Measurements from ENCODE around the gene ACAP3. TPM values are rescaled to one million over a fixed set of nuclear protein-coding genes. Genes with fewer than 3 reads are reported as not detected.

The ACAP3 gene
- total RNA-seq, 1 experiment from 2014 or later, result 42.2 TPM

DNA sequence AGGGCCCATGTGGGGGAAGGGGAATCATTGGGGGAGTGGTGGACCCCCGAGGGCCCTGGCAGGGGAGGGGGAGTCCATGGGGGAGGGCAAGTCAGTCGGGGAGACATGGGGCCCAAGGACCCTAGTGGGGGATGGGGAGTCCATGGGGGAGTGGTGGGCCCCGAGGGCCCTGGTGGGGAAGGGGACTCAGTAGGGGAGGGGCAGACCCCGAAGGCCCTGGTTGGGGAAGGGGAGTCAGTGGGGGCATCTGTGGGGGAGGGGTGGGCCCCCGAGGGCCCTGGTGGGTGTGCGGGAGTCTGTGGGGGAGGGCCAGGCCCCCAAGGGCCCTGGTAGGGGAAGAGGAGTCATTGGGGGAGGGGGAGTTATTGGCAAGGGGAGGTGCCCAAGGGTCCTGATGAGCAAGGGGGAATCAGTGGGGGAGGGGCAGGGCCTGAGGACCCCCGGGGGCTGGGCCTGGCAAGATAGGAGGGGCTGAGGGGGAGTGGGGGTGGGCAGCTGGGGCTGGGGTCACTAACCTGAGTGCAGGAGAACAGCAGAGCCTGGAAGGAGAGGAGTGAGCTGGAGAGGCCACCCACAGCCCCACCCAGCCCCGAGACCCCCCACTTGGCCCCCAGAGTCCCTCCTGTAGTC, 48.6 kb upstream of the ACAP3 start (continued):
- TF ChIP-seq CBFB (CRISPR knock-in tag; IDR thresholded peaks at IDR 0.05; ENCODE audit: low read depth) (no peak), MXD4 (CRISPR knock-in tag; IDR thresholded peaks at IDR 0.05; ENCODE audit: borderline replicate concordance) (no peak), NFYB (CRISPR knock-in tag; conservative IDR thresholded peaks at IDR 0.05; ENCODE audit: low read depth) (no peak), RORB (CRISPR knock-in tag; IDR thresholded peaks at IDR 0.05) (no peak), ZNF317 (CRISPR knock-in tag; IDR thresholded peaks at IDR 0.05; ENCODE audit: borderline replicate concordance, low read depth) (no peak), SP1 (CRISPR knock-in tag; conservative IDR thresholded peaks at IDR 0.05) (no peak), ZNF423 (CRISPR knock-in tag; IDR thresholded peaks at IDR 0.05) (no peak), ELF4 (CRISPR knock-in tag; IDR thresholded peaks at IDR 0.05; ENCODE audit: low read depth) (no peak)
- TF ChIP-seq, protein P1, sequence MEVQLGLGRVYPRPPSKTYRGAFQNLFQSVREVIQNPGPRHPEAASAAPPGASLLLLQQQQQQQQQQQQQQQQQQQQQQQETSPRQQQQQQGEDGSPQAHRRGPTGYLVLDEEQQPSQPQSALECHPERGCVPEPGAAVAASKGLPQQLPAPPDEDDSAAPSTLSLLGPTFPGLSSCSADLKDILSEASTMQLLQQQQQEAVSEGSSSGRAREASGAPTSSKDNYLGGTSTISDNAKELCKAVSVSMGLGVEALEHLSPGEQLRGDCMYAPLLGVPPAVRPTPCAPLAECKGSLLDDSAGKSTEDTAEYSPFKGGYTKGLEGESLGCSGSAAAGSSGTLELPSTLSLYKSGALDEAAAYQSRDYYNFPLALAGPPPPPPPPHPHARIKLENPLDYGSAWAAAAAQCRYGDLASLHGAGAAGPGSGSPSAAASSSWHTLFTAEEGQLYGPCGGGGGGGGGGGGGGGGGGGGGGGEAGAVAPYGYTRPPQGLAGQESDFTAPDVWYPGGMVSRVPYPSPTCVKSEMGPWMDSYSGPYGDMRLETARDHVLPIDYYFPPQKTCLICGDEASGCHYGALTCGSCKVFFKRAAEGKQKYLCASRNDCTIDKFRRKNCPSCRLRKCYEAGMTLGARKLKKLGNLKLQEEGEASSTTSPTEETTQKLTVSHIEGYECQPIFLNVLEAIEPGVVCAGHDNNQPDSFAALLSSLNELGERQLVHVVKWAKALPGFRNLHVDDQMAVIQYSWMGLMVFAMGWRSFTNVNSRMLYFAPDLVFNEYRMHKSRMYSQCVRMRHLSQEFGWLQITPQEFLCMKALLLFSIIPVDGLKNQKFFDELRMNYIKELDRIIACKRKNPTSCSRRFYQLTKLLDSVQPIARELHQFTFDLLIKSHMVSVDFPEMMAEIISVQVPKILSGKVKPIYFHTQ (CRISPR knock-in tag; IDR thresholded peaks at IDR 0.05), result no peak

- ATAC-seq (no peak), DNase-seq (ENCODE audit: low spot score) (no peak)
- ChIA-PET CTCF (interaction anchor here (0.7 to 1.2 kb wide), 6 partner anchors 10 to 149 kb away, joined by 3 to 6 read pairs (median 3); no protein-coding TSS in a partner anchor), POLR2A (interaction anchor here (0.8 to 1.3 kb wide), 2 partner anchors 30 to 77 kb away, joined by 3 read pairs; no protein-coding TSS in a partner anchor)
- TF ChIP-seq, protein P2, sequence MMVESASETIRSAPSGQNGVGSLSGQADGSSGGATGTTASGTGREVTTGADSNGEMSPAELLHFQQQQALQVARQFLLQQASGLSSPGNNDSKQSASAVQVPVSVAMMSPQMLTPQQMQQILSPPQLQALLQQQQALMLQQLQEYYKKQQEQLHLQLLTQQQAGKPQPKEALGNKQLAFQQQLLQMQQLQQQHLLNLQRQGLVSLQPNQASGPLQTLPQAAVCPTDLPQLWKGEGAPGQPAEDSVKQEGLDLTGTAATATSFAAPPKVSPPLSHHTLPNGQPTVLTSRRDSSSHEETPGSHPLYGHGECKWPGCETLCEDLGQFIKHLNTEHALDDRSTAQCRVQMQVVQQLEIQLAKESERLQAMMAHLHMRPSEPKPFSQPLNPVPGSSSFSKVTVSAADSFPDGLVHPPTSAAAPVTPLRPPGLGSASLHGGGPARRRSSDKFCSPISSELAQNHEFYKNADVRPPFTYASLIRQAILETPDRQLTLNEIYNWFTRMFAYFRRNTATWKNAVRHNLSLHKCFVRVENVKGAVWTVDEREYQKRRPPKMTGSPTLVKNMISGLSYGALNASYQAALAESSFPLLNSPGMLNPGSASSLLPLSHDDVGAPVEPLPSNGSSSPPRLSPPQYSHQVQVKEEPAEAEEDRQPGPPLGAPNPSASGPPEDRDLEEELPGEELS (CRISPR knock-in tag; IDR thresholded peaks at IDR 0.05), result 0 out of 2 replicates have a peak, but pooled peaks have one; percentile 27
- no peak for TF ChIP-seq CDX4 (CRISPR knock-in tag; IDR thresholded peaks at IDR 0.05; ENCODE audit: borderline replicate concordance)
- peaks cover 29% of the 10 kb centered on the region for H3K4me1 Mint-ChIP-seq
- peaks cover 17% of the 10 kb centered on the region for H3K27me3 Mint-ChIP-seq (ENCODE audit: low read depth)
- H3K9me3 Mint-ChIP-seq, result no peaks in the 10 kb centered on the region
- H3K27ac Mint-ChIP-seq, result no peak overlapping the region
- H3K36me3 Mint-ChIP-seq, result no peaks in the 10 kb centered on the region
- no peak overlapping the region for H3K4me3 Mint-ChIP-seq
Measured at GRCh38 chr1:1355416-1355815, 47.7 kb upstream of the ACAP3 start.

DNA sequence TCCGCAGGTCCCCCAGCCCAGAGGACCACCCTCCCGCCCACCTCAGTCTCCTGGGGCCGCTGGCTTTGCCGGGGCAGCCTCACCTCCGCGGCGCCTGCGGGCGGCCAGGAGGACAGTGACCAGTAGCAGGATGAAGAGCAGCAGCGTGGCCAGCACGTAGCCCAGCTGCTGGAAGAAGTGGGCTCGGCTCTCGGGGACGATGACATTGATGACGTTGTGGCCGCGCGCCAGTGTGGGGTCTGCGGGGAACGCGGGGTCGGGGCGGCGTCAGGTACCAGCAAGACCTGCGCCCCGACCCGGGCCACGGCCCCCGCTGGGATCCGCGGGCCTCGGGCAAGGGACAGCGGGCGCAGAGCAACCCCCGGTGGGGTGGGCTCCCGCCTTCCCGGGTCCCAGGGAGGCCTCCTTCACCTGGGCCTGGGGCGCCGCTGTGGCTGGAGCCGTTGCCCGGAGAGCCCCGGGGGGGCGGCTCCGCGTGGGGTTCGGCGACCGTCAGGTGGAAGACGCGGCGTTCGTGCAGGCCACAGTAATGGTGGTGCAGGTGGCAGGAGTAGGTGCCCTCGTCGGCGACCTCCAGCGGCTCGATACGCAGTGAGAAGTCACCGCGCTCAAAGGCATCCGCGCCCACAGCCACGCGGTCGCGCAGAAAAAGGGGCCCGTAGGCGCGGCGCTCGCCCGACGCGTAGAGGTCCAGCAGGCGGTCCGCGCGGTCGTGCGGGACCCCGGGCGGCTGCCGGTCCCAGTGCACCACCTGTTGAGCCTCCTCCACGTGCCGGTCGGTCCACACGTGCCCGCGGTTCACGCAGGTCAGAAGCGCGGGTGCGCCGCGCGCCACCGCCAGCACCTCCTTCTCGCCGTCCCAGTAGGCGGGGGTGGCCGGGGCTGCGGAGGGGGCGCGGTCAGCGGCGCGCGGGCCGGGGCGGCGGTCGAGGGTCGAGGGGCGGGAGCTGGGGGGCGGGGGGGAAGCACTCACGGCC, 46.8 kb upstream of the ACAP3 start:
- ATAC-seq (no peak), DNase-seq (ENCODE audit: low spot score) (no peak)
- H3K27me3 Mint-ChIP-seq (ENCODE audit: low read depth), result peaks cover 17% of the 10 kb centered on the region
- CTCF ChIA-PET, result interaction anchor here (0.6 to 1.5 kb wide), 11 partner anchors 9 to 150 kb away, joined by 3 to 6 read pairs (median 3); partner anchors contain the start of gene AURKAIP1
- POLR2A ChIA-PET, result interaction anchor here (0.6 to 1.1 kb wide), 5 partner anchors 17 to 484 kb away, joined by 3 to 5 read pairs (median 4); no protein-coding TSS in a partner anchor
- no peak overlapping the region for H3K27ac Mint-ChIP-seq
- no peaks in the 10 kb centered on the region for H3K36me3 Mint-ChIP-seq
- peaks cover 29% of the 10 kb centered on the region for H3K4me1 Mint-ChIP-seq
- peak overlapping the region; percentile 73 for H3K4me3 Mint-ChIP-seq
- H3K9me3 Mint-ChIP-seq, result no peaks in the 10 kb centered on the region
- TF ChIP-seq, protein P1 (CRISPR knock-in tag; IDR thresholded peaks at IDR 0.05), result 0 out of 2 replicates have a peak, but pooled peaks have one; percentile 41
- no peak for TF ChIP-seq CREB1 (CRISPR knock-in tag; IDR thresholded peaks at IDR 0.05)
- TF ChIP-seq SMAD4 (CRISPR knock-in tag; IDR thresholded peaks at IDR 0.05), result no peak
- TF ChIP-seq ATF2 (CRISPR knock-in tag; IDR thresholded peaks at IDR 0.05; ENCODE audit: borderline replicate concordance, low read depth), result no peak
- TF ChIP-seq ZBTB43 (CRISPR knock-in tag; IDR thresholded peaks at IDR 0.05), result no peak
- TF ChIP-seq ZNF416 (CRISPR knock-in tag; IDR thresholded peaks at IDR 0.05), result no peak
- TF ChIP-seq ZNF263 (CRISPR knock-in tag; IDR thresholded peaks at IDR 0.05; ENCODE audit: low read depth), result no peak
- 0 out of 2 replicates have a peak, but pooled peaks have one; percentile 48 for TF ChIP-seq CREM (CRISPR knock-in tag; IDR thresholded peaks at IDR 0.05)
- 0 out of 2 replicates have a peak, but pooled peaks have one; percentile 27 for TF ChIP-seq NFYB (CRISPR knock-in tag; conservative IDR thresholded peaks at IDR 0.05; ENCODE audit: low read depth)
- TF ChIP-seq SP1 (CRISPR knock-in tag; conservative IDR thresholded peaks at IDR 0.05), result no peak

Data from WTC11 (cell line).